ENCODE measurements around the gene GPM6B.

The GPM6B gene, protein sequence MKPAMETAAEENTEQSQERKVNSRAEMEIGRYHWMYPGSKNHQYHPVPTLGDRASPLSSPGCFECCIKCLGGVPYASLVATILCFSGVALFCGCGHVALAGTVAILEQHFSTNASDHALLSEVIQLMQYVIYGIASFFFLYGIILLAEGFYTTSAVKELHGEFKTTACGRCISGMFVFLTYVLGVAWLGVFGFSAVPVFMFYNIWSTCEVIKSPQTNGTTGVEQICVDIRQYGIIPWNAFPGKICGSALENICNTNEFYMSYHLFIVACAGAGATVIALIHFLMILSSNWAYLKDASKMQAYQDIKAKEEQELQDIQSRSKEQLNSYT

DNA sequence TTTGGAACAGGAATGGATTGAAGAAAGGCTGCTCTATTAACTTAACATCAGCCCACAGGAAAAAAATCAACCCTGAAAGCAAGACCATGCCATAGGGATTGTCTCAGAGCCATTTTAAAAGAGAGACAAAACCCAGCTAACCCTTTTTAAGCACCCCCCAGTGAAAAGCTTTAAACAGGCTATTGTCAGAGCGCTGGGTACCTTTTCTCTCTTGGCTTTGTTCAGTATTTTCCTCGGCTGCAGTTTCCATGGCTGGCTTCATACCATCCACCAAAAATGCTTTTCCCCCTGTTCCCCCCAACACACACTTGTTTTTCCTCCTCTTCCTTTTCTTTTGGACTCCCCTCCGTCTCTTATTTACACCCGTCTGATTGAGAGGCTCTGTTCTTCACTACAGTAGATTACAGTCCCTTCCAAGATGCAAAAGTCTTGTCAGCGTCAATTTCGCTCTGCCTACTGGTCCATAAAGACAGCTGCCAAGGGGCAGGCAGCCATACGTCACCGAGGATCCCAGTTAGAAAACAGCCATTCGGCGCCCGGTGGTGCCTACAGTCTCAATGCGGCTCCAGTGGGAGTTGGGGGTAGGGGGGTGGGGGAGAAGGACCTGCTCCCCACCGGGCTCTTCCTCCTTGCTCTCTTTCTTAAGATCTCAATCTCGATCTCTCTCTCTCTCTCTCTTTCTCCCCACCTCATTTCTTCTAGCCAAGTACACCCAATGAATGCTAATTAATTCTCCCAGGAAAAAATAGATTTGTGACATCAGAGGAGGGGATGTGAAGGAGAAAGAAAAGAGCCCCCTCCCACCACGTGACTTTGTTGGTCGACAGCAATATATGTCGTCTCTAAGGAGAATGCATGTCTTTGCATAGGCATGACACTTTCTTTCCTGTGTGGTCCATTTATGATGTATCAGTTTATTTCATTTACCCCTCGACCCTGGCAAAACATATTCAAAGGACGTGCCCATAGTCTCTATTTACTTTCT is at the start of gene GPM6B:
Gene GPM6B, minus strand, starts transcription at position 451 of the 985 bp plus-strand sequence. Its CDS starts 189 bp downstream, at position 262.
- DNase-seq (ENCODE audit: insufficient read length, low spot score) (no peak), FAIRE-seq (no peak)
- TF ChIP-seq POLR2A (IDR thresholded peaks at IDR 0.05; ENCODE audit: low read depth, low read length) = no peak

DNA sequence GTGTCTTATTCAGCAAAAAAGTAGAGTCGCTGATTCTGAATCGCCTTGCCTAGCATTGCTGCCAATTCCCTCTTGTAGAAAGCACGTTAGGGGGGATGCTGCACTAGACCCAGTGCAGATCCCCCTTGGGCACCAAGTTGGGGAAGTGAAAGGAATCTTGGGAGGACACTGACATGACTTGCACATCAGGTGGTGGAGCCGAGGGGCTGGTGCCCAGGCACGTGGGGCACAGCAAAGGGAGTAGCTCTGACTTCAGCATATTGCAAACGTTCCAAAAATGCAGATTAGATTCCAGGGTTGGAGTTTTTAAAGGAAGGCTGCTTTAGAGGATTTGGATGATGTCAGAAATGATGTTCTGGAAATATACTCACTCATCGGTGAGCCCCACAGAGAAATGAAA is 47.4 kb upstream of the GPM6B start:
- FAIRE-seq (no peak), DNase-seq (ENCODE audit: insufficient read length, low spot score) (no peak)
- TF ChIP-seq POLR2A (IDR thresholded peaks at IDR 0.05; ENCODE audit: low read depth, low read length) = no peak

DNA sequence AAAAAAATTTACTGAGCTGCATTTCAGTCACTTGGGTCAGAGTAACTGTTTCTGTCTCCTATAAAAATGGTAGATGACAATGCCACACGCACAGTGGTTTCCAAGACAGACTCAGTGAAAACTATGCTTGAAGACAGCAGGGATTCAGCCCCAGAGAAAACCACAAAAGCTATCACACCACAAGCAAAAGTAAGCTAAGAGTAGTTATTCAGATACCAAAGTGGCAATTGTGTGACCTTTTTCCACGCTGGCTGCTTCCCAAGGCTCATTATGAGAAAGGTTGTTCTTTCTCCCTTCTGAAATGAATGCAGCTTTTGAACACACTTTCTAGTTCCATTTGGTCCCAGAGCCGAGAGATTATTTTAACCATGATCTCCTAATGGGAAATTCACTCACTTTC is 46.4 kb upstream of the GPM6B start:
- FAIRE-seq = no peak
- TF ChIP-seq POLR2A (IDR thresholded peaks at IDR 0.05; ENCODE audit: low read depth, low read length) = no peak
- no peak for DNase-seq (ENCODE audit: insufficient read length, low spot score)

DNA sequence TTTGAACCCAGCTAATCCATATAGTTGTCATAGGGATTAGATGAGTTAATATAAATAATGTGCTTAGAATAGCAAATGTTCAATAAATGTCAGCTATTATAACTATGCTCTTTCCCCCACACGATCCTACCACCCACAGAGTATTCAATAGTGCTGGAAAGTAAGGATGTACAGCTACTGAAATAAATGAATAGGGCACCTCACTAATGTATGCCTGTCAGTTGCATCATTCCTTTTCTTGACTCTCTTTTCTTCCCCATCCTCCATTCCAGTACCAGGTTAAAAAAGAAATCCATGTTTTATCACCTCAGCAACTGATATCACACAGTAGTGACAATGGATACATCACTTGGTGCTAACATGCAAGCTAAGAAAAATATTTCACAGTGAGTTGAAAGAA is 42.8 kb upstream of the GPM6B start:
- DNase-seq (ENCODE audit: insufficient read length, low spot score) (no peak), FAIRE-seq (no peak)
- no peak for TF ChIP-seq POLR2A (IDR thresholded peaks at IDR 0.05; ENCODE audit: low read depth, low read length)

DNA sequence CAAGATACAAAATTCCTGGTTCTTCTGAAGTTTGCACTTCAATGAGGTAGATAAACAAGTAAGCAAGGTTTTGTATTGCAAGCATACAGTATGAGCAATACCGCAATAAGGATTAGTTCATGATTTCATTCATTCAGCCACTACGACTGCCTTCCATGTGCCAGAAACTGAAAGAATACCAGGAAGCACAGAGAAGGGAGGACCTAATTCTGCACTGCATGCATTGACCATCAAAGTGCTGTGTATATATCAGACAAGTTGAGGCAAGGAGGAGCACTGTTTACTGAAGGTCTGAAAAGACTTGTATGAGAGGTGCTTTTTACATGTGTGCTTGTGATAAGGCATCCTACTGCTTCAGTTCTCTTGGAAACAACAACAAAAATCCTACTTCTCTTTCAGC is 40.9 kb upstream of the GPM6B start:
- no peak for TF ChIP-seq POLR2A (IDR thresholded peaks at IDR 0.05; ENCODE audit: low read depth, low read length)
- no peak for DNase-seq (ENCODE audit: insufficient read length, low spot score)
- no peak for FAIRE-seq

DNA sequence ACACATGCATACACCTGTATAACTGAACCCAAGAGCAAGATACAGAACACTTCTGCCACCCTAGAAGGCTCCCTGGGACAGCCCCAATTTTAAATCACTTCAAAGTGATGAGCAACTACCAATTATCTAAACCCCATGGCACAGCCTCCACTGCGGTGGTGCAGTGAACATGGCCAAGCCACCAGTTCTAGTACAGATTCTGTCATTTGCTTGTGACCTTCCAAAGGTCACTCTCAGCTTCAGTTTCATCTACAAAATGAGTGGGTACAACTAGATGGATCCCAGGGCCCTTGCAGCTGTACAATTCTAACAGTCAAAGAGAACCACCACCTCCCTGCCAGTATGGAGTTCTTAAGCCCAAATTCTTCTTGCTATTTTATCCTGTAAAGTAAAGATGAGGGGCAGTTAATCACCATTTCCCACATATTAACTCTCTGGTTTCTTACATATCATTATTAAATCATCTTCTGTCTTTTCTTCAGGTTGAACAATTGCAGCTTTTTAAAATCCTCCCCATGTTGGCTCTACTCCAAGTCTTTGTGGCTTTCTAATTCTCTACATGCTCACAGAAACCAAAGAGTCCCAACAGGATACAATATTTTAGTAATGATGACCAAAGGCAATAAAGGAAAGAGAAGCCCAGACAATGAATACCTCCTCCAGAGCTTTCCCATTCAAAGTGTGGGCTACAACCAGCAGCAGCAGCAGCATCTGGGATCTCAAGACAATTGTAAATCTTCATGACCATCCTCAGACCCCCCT is 39.0 kb upstream of the GPM6B start:
- TF ChIP-seq POLR2A (IDR thresholded peaks at IDR 0.05; ENCODE audit: low read depth, low read length) = no peak

DNA sequence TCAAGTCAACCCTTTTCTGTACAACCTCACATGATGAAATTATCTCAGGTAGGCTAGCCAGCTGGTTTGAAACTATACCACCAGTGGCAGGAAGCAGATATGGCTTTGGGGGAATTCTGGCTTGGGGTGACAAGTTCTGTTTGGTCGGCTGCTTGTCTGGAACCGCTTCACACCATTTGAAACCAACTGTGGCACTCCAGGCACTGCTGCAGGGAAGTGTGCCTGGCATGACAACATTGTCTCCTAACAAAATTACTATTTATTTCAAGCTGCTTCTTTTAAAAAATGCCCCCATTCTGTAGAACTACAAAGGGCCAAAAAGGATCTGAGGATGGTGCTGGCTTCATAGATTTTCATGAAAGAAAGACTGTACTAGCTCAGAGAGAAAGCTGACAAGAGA is 37.1 kb upstream of the GPM6B start:
- TF ChIP-seq POLR2A (IDR thresholded peaks at IDR 0.05; ENCODE audit: low read depth, low read length) = no peak
- DNase-seq (ENCODE audit: insufficient read length, low spot score) (no peak), FAIRE-seq (no peak)

More for the DNA sequence above, 39.0 kb upstream of the GPM6B start:
- FAIRE-seq (no peak), DNase-seq (ENCODE audit: insufficient read length, low spot score) (no peak)

DNA sequence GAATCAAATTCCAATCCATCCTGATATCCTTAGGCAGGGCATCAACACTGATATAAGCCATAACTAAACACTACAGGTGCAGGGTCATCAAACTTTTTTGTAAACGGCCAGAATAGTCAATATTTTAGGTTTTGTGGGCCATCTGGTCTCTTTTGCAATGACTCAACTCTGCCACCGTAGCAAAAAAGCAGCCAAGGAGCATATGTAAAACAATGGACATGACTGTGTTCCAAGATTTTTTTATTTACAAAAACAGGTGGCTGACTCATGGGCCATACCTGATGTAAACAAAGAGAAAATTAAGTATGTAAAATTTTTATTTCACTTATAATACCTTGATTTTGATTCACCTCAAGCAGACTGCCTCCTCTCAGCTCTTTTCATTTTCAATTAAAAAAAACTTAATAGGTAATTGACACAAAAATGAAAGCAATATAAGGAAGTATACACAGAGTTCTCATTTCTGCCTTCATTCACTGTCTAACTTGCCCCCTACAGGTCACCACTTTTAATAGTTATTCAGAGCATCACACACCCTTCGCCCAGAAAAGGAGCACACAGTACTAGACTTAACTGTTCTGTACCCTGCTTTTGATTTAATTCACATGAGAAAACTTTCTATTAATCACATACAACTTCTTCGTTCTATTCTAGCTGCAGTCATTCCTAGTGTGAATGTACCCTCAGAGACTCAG is 35.3 kb upstream of the GPM6B start:
- no peak for FAIRE-seq
- no peak for DNase-seq (ENCODE audit: insufficient read length, low spot score)
- no peak for TF ChIP-seq POLR2A (IDR thresholded peaks at IDR 0.05; ENCODE audit: low read depth, low read length)

DNA sequence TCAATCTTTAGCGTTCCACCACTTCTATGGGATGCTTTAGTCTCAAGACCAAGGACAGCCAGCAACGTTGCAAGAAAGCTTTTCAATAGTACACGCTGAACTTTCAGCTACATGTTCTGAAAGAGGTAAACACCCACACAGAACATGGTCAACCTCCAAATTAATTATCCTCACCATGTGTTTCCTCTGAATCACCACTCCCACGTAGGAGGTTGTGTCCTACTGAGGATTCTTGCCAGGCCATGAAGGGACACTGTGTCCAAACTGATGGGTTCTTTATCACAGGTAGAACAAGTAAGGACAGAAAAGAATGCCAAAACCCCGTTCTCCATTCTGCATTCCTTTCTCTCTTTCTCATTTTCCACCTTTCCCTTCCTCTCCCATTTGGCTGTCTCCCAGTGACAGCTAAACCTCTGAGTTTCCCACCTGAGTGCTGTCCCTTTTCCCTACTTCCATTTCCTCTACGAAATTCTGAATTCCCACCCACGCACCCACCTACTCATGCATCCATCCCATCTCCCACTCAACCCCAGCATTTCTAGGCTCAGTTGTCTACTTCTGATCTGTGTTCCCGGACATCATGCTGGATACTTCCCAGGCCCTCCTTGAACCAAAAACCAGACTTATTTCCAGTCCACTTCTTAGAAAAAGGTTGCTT is 29.0 kb upstream of the GPM6B start:
- FAIRE-seq (no peak), DNase-seq (ENCODE audit: insufficient read length, low spot score) (no peak)
- no peak for TF ChIP-seq POLR2A (IDR thresholded peaks at IDR 0.05; ENCODE audit: low read depth, low read length)

DNA sequence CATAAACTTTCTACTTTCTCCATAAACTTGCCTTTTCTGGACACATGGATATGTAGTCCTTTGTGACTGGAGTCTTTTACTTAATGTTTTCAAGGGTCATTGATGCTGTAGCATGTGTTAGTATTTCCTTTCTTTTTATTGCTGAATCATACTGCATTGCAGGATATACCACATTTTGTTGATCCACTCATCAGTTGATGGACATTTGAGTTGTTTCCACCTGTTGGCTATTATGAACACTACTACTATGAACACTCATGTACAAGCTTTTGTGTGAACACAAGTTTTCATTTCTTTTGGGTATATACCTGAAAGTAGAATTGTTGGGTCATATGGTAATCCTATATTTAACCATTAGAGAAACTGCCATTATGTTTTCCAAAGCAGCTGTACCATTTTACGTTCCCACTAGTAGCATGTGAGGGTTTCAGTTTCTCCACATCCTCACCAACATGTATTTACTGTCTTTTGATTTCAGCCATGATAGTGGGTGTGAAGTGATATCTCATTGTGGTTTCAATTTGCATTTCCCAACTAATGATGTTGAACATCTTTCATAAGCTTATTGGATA is 26.3 kb upstream of the GPM6B start:
- TF ChIP-seq POLR2A (IDR thresholded peaks at IDR 0.05; ENCODE audit: low read depth, low read length) = no peak
- FAIRE-seq (no peak), DNase-seq (ENCODE audit: insufficient read length, low spot score) (no peak)

DNA sequence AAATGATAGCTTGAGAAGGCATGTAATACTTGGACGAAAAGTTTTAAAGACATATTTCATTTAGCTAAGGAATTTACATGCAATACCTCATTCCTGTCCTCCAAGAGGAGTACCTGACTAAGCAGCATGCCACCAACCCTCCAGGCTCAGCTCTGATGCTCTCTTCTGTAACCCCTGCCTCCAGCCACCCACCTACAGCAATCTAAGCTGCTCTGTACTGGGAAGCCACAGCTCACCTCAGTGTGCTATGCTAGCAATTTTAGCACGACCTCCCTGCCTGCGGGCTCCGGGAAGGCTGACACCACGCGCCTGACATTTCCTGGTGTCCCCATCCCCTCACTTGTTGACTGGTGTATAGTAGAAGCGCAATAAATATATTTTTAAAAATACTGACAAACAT is 23.2 kb upstream of the GPM6B start:
- no peak for TF ChIP-seq POLR2A (IDR thresholded peaks at IDR 0.05; ENCODE audit: low read depth, low read length)
- DNase-seq (ENCODE audit: insufficient read length, low spot score) (no peak), FAIRE-seq (no peak)

DNA sequence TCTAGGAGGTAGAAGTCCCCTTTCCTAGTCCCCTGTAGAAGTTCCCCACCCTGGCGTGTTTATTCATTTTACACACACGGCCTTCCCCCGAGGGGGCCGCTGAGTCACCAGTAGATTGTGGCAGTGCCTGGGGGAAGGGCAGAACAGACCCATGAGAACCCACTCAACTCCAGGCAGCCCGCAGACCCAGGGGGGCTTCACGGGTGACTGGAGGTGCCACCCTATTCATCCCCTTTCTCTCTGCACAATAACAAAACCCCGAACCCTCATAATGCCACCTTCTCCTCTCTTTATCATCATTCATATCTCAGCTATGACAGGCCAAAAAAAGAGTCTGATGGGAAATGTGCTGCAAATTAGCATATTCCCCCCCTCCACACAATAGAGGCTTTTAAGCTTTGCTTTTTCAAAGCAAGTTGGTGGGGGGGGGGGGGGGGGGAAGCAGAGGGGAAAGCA is 20.4 kb upstream of the GPM6B start:
- no peak for TF ChIP-seq POLR2A (IDR thresholded peaks at IDR 0.05; ENCODE audit: low read depth, low read length)
- FAIRE-seq (no peak), DNase-seq (ENCODE audit: insufficient read length, low spot score) (no peak)
